Cardiac fibroblast (primary cell): ENCODE measurements around the gene C7orf33.
A peak's percentile ranks its signal among the peaks of the same experiment; 100 is the strongest.

ENCODE experiments used
- DNase-seq, 2 donors: peaks; one replicate each; pipeline versions ENCODE4 v3.0.0 to v3.0.0-alpha.2; 2010; ENCODE audit warnings: low read depth in 2 of 2
- H3K4me3 ChIP-seq, 2 donors: replicated peaks in 1 of 2; 1 replicate in 1 of 2; 2 replicates in 1 of 2; pipeline ENCODE4 v1.5.1; 2011; ENCODE audit warnings: low read depth in 2 of 2, low read length in 2 of 2, mild to moderate bottlenecking in 2 of 2, moderate library complexity in 1 of 2
- CTCF ChIP-seq: IDR thresholded peaks from one replicate; pipeline ENCODE4 v1.5.1; 2011; ENCODE audit warnings: low read depth, mild to moderate bottlenecking, low read length, inconsistent platforms

The C7orf33 gene

GRCh38 chr7:148645898-148646297 lies 55.3 kb downstream of the C7orf33 start:
- no peak overlapping the region for H3K4me3 ChIP-seq
- TF ChIP-seq CTCF = no peak
- DNase-seq = no peak

GRCh38 chr7:148650232-148650858 lies 59.8 kb downstream of the C7orf33 start:
- H3K4me3 ChIP-seq = no peak overlapping the region
- TF ChIP-seq CTCF = no peak

GRCh38 chr7:148652773-148653172 lies 62.2 kb downstream of the C7orf33 start:
- no peak for DNase-seq
- no peak overlapping the region for H3K4me3 ChIP-seq
- TF ChIP-seq CTCF = no peak

More at GRCh38 chr7:148650232-148650858, 59.8 kb downstream of the C7orf33 start:
- DNase-seq = peak; percentile 41 to 72

- no peak for DNase-seq
- no peak for TF ChIP-seq CTCF
- no peak overlapping the region for H3K4me3 ChIP-seq
Measured at GRCh38 chr7:148657929-148658328, 67.4 kb downstream of the C7orf33 start.

GRCh38 chr7:148661471-148661870 lies 70.9 kb downstream of the C7orf33 start:
- TF ChIP-seq CTCF = no peak
- no peak for DNase-seq
- no peak overlapping the region for H3K4me3 ChIP-seq

- H3K4me3 ChIP-seq = no peak overlapping the region
- no peak for TF ChIP-seq CTCF
Measured at GRCh38 chr7:148662646-148663045, 72.1 kb downstream of the C7orf33 start.

GRCh38 chr7:148664324-148664723 lies 73.8 kb downstream of the C7orf33 start:
- H3K4me3 ChIP-seq = no peak overlapping the region
- TF ChIP-seq CTCF = no peak
- peak; percentile 69 to 81 for DNase-seq

More at GRCh38 chr7:148662646-148663045, 72.1 kb downstream of the C7orf33 start:
- DNase-seq = peak in 1 of 2 donors; percentile 21
